Retina (tissue), 1 donor: ENCODE measurements around the gene MAMDC4.
"Not testable (repeated sequence)": the region's sequence is repeated elsewhere in the genome, so short reads cannot be mapped to it uniquely, and the experiment has no call there.

Experiments
- DNase-seq: peaks from one replicate; pipeline ENCODE4 v3.0.0-alpha.2; 2016

The MAMDC4 gene

GRCh38 chr9:136825295-136826187 is 26.6 kb upstream of the MAMDC4 start:
- DNase-seq: no peak

DNA sequence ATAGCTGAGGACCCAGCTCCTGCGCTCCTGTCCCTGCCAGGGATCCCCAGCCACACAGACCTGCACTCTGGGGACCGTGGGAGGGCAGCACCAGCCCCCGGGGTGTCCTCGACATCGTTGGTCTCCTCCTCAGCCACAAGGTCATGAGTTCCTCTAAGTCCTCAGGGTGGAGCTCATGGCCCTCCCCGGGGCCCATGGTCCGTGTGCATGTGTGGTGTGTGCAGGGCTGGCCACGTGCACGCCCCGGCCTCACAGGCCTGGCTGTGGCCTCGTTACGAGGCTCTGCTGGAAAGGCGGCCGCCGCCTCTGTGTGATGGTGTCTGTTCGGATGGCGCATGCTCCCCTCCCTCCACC is 26.0 kb upstream of the MAMDC4 start:
- DNase-seq: no peak

DNA sequence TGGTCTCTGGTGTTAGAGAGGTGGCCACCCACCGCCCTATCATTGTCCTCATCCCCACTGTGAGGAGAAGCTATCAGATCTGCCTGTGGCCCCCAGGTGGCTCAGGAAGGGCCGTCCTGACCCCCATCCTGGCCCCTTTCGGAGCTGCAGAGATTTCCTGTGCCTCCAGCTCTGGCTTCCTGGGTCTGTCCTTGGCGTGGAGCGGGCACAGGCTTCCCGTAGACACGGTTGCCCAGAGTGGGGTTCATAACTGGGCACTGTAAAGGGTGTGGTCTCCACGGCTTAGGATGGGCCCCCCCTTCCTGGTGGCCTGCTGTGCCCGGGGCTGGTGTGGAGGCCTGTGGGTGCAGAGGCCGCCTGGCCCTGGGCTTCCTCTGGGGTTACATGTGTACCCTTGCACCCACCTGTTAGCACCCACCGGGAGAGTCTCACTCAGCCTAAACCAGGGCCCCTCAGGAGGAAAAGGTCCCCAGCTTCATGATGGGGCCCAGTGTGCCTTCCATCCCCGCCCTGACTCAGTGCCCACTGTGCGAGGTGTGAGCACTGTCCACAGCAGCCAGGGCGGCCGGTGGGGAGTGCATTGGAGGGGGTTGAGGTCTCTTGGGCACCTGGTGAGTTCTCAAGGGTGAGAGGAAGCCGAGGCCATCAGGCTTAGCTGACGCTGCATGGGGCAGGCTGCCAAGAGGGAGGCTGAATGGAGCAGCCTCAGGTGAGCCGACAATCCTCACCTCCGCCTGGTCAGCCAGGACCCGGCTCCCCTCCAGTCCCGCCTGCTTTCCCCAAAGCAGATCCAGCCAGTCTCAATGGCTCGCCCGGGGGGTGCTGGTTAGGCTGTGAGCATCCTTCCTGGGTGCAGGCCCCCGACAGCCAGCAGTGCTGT is 25.2 kb upstream of the MAMDC4 start:
- DNase-seq: no peak

DNA sequence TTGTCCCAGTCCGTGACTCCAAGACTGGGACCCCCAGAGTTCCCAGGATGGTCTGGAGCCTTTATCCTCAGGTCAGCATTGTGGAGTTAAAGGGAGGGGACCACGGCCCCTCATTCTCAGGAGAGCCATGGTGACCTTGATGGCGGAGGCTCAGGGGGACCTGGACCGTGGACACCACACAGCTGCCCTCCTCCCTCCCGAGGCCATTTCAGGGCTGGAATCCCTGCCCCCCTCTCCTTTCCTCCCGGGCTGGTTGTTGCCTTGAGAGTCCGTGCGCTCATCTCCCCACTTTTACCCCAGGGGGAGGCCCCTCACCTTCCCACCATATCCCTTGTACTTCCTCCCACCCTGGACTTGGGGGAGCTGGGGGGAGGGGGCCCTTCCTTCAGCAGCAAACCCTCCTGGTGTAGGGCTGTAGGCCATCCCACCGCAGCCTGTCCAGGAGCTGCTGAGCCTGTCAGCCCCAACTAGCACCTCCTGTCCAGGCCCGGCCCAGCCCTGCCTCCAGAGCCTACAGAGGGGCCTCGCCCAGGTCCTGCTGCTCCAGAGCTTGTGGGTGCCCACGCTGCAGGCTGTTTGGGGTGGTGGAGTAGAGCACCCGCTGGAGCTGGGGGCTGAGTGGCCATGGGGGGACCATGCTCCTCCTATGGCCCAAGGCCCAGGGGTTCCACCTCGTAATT is 24.2 kb upstream of the MAMDC4 start:
- DNase-seq: no peak

DNA sequence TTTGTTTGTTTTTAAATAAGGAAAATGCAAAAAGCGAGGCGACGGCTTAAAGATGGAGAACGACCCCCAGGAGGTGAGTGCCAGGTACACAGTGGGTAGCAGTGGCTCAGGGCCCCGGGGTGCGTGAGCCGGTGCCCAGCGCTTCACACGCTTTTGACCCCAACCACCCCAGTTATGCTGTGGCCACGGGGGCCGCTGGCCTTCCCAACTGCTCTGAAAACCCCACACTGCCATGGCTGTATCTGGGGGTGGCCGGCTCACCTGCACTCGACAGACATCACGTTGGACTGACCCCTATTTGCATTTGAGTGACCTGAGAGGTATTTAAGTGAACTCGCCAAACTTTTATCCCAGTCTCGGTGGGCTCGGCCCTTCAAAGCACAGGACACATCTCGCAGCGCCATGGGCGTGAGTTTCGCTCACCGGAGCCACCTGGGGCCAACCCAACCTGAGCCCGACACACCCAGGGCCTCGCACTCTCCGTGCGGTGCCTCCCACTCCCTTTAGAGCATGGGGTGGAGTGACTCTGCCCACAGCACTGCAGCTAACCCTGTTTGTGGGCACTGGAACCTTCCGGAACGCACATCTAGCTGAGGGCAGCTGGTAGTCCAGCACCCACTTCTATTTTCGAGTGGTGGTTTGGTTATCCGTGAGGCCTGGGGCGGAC is 23.5 kb upstream of the MAMDC4 start:
- no peak for DNase-seq

- no peak for DNase-seq
These were observed 22.7 kb upstream of the MAMDC4 start for GRCh38 chr9:136829412-136829811.

DNA sequence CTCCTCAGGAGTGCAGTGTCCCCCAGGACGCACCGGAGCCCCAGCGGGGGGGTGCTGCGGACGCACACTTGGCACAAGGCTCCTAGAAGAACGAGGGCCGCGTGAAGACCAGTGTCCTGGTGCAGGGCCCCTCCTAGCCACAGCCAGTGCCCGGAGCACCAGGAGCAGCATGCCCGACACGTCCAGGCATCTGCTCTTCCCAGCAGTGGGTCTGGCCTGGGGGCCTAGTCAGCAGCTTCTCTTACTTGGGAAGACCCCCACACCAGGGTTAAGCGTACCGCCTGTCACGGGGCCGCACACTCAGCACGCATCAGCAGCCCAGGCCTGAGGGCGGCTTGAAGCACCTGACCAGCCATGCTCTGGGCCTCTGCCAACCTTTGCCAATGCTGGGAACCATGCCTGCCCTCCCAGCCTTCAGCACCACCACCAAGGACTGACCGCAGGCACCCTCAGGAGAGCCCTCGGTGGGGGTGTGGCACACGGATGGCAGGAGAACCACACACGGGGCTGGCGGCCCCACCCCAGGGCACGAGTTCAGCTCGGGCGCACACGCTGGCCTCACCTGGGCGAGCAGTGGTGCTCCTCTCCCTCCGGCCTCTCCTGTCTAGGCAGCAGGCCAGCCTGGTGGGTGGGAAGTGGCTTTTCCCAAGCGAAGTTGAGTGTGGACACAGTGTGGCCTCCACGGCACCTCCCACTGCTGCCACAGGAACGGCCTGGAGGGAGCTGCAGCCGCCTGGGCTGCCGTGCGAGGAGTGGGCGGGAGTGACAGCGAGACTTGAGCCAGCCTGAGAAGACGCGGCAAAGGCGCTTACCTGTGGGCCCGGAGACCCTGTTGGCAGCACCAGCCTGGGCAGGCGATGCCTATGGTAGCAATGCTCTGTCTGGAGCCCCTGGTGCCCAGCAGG is 21.9 kb upstream of the MAMDC4 start:
- no peak for DNase-seq

- DNase-seq: no peak
These were observed 21.0 kb upstream of the MAMDC4 start for GRCh38 chr9:136831002-136831719.

GRCh38 chr9:136831720-136832104 is 20.4 kb upstream of the MAMDC4 start:
- no peak for DNase-seq

DNA sequence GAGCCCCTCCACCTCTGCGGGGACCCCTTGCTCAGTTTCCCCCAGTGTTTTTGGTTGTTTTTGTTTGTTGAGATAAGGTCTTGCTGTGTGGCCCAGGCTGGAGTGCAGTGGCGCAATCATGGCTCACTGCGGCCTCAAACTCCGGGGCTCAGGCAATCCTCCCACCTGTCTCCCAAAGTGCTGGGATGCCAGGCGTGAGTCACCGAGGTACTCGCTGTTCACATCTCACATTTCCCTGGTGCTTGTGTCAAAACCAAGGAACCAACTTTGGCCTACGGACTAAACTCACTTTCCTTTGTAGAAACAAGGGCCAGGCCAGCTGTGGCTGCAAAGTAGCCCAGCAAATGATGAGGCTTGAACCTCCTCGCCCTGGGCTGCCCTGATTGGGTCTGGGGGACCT is 19.6 kb upstream of the MAMDC4 start:
- no peak for DNase-seq

- DNase-seq: not testable (repeated sequence)
These were observed 18.6 kb upstream of the MAMDC4 start for GRCh38 chr9:136833381-136834048.

DNA sequence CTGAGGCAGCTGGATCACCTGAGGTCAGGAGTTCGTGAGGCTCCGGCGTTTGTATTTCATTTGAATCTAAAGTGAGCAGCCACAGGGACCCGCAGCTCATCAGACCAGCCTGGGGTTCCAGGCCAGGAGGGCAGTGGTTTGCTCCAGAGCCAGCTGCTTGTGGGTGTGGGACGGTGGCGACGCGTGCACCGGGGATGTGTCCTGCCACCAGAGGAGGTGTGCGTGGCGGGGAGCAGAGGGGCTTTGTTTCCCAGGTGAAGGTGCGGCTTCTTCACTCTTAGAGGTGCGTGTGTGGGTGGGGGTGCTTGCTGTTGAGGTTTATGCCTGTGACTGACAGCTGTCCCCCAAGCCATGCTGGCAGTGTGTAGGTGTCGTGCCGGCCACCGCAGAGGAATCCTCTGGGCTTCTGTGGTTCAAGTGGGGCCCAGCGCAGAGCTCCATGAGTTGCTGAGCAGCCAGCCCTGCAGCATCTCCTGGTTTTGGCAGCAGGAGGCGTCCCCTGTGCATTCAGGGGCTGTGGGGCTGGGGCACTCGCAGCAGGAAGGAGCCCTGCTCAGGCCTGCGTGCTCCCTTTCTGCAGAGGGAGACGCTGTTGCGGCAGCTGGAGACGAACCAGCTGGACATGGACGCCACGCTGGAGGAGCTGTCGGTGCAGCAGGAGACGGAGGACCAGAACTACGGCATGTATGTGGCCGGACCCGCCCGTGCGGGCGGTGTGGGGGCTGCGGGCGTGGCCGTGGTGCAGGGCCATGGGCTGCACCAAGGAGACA is 16.8 kb upstream of the MAMDC4 start:
- no peak for DNase-seq

DNA sequence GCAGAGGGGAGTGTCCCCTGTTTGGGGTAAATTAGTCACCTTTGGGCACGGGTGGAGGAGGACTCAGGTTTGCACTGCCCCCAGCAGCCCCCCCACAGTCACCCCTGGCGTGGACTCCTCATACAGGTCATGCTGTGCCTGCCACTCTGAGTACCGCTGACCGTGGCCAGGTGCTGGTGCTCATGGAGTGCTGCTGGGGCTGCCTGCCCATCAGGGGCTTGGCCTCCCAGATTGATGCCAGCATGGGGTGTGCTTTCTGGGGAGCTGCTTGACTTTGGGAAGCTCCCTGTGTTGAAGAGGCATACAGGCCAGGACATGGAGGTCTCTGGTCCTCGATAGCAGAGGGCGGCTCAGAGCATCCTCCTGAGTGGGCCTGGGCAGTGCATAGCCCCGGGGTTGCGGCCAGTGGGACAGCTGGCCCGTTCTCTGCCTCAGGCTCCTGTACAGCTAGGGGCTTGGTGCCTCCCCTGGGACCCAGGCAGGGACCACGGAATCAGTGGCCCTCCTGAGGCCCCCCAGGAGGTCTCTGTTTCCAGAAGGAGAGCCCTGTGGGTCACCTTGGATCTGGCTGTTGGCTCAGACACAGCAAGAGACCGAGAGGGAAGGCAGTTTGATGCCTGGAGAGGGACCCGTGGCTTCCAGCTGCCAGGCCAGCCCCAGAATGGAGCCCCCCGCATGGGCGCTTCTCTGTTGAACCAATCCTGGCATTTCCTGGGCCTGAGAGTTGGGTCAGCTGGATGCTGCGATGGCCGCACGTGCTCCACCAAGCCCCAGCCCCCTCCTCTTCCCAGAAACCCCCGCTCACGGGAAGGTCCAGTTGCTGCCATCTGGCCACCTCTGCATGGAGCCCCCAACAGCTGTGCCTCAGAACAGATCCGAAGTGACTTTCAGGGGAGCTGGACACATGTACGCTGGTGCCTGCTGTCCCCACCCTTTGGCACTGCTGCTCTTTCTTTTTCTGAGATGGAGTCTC is 15.9 kb upstream of the MAMDC4 start:
- no peak for DNase-seq

DNA sequence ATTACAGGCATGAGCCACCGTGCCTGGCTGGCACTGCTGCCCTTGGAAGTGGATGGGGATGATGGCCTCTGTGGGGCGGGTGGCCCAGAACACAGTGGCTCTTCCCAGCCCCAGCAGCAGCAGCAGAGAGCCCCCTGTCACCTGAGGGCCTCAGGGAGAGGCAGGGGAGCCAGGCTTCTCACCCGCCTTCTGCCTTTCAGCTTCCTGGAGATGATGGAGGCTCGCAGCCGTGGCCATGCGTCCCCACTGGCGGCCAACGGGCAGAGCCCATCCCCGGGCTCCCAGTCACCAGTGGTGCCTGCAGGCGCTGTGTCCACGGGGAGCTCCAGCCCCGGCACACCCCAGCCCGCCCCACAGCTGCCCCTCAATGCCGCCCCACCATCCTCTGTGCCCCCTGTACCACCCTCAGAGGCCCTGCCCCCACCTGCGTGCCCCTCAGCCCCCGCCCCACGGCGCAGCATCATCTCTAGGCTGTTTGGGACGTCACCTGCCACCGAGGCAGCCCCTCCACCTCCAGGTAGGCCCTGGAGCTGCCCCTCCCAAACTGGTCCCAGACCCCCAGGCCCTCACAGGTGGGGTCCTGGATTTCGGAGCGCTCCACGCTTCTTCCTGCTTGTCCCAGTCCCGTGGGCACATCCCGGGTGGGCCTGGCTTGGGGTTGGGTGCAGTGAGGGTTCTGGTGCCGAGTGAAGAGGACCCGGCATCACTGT is 14.8 kb upstream of the MAMDC4 start:
- DNase-seq: no peak

GRCh38 chr9:136837856-136838277 is 14.3 kb upstream of the MAMDC4 start:
- not testable (repeated sequence) for DNase-seq

- no peak for DNase-seq
These were observed 13.6 kb upstream of the MAMDC4 start for GRCh38 chr9:136838314-136839228.
